G401.6 (cell line): ENCODE measurements around the gene ATL1.
"Not testable (repeated sequence)": the region's sequence is repeated elsewhere in the genome, so short reads cannot be mapped to it uniquely, and the experiment has no call there.

ENCODE experiments used
- FAIRE-seq: peaks from 2 replicates; lab custom pipeline; 2012; peaks lifted over from hg19 to GRCh38; lab: Jason Lieb, UNC

ATL1 gene

DNA sequence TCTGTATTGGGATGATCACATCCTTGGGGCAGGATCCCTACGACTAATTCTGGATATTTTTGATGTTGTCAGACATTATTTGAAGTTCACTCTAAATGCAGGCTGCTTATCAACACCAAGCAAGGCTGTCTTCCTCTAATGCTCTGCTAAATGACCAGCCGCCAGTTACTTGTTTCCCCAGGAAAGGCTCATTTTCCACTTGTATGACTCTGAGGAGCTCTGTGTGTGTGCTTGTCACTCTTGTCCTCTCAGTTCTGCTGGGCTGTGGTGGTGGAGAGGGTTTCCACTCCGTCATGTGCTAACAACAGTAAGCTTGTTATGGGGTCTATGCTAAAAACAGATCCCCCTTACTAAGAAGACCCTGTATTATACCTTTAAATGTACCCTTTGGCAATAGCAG is 42.1 kb downstream of the ATL1 start:
- FAIRE-seq: no peak

GRCh38 chr14:50603565-50603964 is 43.6 kb downstream of the ATL1 start:
- FAIRE-seq: no peak

DNA sequence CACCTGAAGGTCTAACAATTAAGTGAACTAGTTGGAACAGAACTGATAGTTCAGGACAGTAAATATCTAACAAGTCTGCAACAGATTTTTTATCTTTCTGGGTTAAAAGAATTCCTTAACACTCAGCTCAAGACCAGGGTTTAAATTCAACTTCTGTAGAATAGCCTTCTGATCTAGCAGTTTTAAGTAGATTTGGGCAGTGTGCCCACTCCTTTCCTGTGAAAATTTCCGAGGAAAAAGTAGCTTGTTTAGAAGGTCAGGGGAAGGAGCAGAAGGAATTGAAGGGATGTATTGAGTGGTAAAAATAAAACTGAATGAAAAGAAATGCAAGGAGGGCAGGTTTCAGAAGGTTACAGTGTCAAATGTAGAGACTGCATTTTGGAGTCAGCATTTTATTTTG is 45.8 kb downstream of the ATL1 start:
- no peak for FAIRE-seq

DNA sequence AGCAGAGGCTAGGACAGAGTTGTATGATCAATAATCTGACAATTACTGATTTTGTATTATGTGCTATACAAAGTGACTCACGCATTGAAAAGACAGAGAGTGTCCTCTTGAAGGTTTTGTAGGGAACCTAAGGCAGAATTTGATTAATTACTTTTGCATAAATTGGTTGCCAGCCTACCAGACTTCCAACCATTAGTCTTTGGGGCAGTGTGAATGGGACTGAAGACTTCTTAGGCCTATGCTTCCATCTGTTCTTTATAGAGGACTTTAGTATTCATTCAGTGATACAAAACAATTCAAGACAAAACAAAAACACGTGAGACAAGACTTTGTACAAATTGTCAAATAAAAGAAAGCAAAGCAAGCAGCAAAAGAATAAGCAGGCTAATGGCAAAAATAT is 46.5 kb downstream of the ATL1 start:
- FAIRE-seq: no peak

GRCh38 chr14:50607181-50607580 is 47.2 kb downstream of the ATL1 start:
- no peak for FAIRE-seq

DNA sequence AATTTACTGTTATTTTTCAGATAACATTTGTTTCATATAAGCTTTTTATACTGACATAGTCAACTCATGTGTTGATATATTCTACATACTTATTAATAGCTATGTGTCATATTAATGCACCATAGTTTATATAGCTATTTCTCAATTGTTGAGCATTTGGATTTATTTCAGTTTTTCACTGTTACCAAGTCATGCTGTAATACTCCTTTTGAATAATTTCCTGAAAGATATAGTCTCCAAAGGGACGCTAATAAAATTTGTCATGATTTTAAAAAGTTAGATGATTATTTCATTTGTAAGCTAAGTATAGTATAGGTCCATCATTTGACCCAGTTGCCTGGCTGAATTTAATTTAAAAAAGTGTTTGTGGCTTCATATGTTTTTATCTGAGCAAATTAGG is 47.8 kb downstream of the ATL1 start:
- no peak for FAIRE-seq

GRCh38 chr14:50608302-50608851 is 48.4 kb downstream of the ATL1 start:
- FAIRE-seq: no peak

DNA sequence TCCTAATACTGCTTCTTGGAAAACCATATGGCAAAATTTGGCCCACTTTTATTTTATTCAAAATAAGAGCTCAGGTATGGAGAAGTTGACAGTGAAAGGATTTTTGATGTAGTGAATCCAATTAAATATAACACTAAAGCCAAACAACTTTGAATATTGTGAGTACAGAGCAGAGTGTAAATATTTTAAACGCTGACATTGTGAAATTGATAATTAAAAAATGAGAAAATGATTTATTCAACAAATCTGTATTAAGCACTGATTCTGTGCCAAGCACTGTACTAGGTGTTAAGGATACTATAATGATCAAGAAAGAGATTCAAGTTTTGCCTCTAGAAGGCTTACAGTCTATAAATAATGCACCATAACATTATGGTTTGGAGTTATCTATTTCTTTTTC is 50.5 kb downstream of the ATL1 start:
- no peak for FAIRE-seq

GRCh38 chr14:50612806-50613205 is 52.9 kb downstream of the ATL1 start:
- FAIRE-seq: no peak

DNA sequence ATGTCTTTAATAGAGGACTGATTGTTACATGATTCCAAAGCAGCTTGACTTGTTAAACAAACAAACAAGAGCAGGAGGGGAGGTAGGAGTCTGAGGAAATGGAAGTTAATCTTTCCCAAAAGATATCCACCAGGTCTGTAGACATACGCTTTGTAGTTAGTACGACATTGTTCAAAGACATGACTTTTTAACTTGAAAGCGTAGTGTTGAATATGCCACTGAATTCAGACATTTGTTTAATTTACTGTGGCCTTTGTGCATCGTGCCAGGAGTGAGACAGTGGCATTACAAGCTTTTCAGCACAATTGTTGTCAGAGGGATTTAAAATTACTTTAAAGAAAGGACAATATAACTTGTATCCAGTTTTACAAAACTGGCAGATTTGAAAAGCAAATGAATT is 55.1 kb downstream of the ATL1 start:
- FAIRE-seq: no peak

- FAIRE-seq: no peak
Measured at GRCh38 chr14:50615552-50615951, 55.6 kb downstream of the ATL1 start.

DNA sequence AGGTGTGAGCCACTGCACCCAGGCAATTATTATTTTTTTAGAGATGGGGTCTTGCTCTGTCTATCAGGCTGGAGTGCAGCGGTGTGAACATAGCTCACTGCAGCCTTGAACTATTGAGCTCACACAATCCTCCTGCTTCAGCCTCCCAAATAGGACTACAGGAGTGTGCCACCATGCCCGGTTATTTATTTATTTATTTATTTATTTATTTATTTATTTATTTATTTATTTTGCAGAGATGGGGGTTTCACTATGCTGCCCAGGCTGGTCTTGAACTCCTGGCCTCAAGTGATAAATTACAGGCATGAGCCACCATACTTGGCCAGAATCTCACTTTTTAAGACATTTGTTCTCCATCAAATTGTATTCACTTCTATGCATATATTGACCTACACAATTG is 56.3 kb downstream of the ATL1 start:
- no peak for FAIRE-seq

DNA sequence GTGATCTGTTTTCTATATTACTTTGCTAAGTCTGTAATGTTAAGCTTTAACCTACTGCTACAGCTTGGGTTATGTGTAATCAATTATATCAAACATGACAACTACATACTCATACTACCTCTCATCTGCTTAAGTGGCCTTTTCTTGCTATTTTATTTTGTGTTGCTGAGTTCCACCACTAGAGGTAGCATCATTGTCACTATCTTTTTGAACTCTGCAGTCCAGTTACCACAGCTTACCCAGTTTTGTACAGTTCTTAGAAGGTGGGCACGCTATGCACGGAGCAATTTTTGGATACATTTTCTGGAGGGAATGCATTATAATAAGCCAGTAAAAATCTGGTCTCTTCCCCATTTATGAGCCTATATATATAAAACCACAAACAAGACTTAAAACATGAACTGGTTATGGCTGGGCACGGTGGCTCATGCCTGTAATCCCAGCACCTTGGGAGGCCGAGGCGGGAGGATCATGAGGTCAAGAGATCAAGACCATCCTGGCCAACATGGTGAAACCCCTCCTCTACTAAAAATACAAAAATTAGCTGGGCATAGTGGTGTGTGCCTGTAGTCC is 59.7 kb downstream of the ATL1 start:
- FAIRE-seq: peak; percentile 83

- FAIRE-seq: no peak
Measured at GRCh38 chr14:50620341-50620740, 60.4 kb downstream of the ATL1 start.

DNA sequence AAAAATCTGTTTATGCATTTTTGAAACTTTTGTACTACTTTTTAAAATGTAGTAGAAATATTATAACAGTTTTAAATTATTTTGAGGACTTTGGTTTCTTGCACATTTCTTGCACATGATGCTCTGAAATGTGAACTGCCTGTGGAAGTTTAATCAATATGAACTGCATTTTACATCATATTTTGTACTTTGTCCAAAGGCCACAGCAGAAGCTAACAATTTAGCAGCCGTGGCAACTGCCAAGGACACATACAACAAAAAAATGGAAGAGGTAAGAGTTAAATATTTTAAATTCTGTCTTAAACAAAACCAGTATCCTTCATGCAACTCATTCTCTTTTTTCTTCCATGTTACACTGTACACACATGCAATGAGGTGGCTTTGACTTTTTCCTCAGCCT is 63.0 kb downstream of the ATL1 start:
- no peak for FAIRE-seq

DNA sequence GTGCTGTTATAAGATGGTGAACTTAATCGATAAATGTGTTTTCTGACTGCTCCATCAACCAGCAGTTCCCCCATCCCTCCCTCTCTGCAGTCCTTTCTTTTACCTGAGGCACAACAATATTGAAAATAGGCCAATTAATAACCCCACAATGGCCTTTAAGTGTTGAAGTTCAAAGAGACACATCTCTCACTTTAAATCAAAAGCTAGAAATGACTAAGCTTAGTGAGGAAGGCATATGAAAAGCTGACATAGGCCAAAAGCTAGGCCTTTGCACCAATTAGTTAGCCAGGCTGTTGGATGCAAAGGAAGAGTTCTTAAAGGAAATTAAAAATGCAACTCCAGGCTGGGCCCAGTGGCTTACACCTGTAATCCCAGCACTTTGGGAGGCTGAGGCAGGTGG is 64.5 kb downstream of the ATL1 start:
- FAIRE-seq: no peak

- not testable (repeated sequence) for FAIRE-seq
Measured at GRCh38 chr14:50624947-50625346, 65.0 kb downstream of the ATL1 start.

DNA sequence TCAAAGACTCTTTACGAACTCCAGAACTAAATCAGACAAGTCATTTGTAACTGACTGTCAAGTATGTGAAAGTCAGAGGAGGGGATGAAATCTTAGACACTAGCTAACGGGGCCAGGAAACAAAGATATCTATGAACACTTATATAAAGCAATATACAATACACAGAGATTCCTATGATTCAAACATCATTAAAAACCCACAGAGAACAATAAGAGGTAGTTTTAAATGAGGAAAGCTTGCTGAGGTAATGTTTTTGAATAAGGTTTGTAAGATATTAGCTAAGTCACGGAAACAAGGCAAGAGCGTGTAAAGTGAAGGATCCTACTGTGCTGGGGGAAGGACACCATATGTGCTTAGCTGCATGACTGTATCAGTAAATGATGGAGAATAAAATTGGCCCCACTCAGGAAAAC is 71.5 kb downstream of the ATL1 start:
- no peak for FAIRE-seq

DNA sequence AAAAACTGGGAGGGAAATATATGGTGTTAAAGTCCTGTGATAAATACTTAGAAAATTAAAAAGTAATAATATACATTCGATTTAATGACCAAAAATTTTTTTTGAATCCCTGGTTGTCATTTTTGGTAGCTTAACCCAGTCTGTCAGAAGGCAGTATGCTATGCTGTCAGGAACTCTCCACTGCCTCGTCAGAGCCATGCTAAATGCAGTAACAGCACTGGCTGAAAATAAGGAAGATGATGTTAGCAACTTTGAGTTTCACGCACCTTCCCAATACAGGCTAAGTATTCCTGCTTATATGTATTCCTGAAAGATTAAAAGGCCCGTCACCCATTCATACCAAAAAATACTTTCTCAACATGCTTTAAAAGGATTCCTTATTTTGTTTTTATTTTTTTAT is 74.0 kb downstream of the ATL1 start:
- FAIRE-seq: no peak

DNA sequence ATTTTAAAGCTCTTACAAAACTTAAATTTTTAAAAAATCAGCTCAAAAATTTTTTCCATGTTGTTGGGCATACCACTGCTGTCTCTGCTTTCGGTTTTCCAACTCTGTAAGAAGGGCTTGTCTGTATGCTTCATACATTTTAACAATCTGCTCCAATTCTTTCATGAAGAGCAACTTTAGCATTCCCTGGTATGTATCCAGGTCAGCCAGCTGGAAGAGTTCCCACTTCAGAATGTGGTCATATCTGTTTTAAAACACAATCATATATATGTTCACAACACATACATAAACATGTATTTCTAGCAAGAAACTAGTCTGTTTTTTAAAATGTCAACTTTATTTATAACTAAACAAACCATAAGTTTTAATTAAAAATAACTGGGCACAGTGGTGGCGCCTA is 75.2 kb downstream of the ATL1 start:
- FAIRE-seq: no peak

DNA sequence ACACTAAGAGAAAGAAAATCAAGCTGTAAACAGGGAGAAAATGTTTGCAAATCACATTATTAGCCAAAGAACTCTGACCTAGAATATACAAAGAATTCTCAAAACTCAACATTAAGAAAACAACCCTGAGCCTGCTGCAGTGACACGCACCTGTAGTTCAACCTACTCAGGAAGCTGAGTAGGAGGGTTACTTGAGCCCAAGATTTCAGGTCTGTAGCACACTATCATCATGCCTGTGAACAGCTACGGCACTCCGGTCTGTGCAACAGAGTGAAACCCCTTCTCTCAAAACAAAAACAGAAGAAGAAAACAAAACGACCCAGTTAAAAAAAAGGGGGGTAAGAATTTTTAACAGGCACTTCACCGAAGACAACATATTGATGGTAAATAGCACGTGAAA is 87.3 kb downstream of the ATL1 start:
- FAIRE-seq: no peak

GRCh38 chr14:50647753-50648152 is 87.8 kb downstream of the ATL1 start:
- FAIRE-seq: no peak

GRCh38 chr14:50649691-50650090 is 89.7 kb downstream of the ATL1 start:
- FAIRE-seq: no peak

- FAIRE-seq: no peak
Measured at GRCh38 chr14:50656776-50657175, 96.8 kb downstream of the ATL1 start.

GRCh38 chr14:50657753-50658152 is 97.8 kb downstream of the ATL1 start:
- no peak for FAIRE-seq
